RWPE1 (cell line): ENCODE results near the gene HS6ST3.

Experiments
- CTCF ChIA-PET: fragments of 350-600 bp; sonication (Branson Sonifier 250); formaldehyde crosslinking; extraction: SDS; loops from one replicate; lab custom pipeline; 2021; lab: Yijun Ruan, JAX
- POLR2A ChIA-PET: fragments of 400-600 bp; formaldehyde crosslinking; extraction: SDS; loops from one replicate; lab custom pipeline; 2020; ENCODE audit warnings: antibody characterized with exemption; ENCODE audit not compliant: low non-redundant PET; lab: Yijun Ruan, JAX
- DNase-seq: peaks from one replicate; pipeline ENCODE4 v3.0.0; 2012; ENCODE audit warnings: low spot score
- H3K27ac ChIP-seq: fragments of 450-650 bp; 2 replicates; pipeline ENCODE4 v1.5.1; 2017
- CTCF ChIP-seq: fragments of 450-650 bp; conservative IDR thresholded peaks from 2 replicates; pipeline ENCODE4 v1.5.1; 2017; ENCODE audit warnings: low read depth, mild to moderate bottlenecking

Gene HS6ST3

GRCh38 chr13:96273196-96273595 lies 183.3 kb downstream of the HS6ST3 start:
- POLR2A ChIA-PET = no interaction called here
- H3K27ac ChIP-seq = no peak overlapping the region
- CTCF ChIA-PET = no interaction called here
- no peak for DNase-seq
- no peak for TF ChIP-seq CTCF

- no peak for TF ChIP-seq CTCF
- POLR2A ChIA-PET = no interaction called here
- H3K27ac ChIP-seq = no peak overlapping the region
- DNase-seq = no peak
- CTCF ChIA-PET = no interaction called here
Measured at GRCh38 chr13:96274046-96274445, 184.1 kb downstream of the HS6ST3 start.

- POLR2A ChIA-PET = no interaction called here
- DNase-seq = no peak
- CTCF ChIA-PET = no interaction called here
- TF ChIP-seq CTCF = no peak
- H3K27ac ChIP-seq = no peak overlapping the region
Measured at GRCh38 chr13:96279904-96280303, 190.0 kb downstream of the HS6ST3 start.

GRCh38 chr13:96284971-96285370 lies 195.1 kb downstream of the HS6ST3 start:
- ChIA-PET POLR2A (no interaction called here), CTCF (no interaction called here)
- no peak for TF ChIP-seq CTCF
- H3K27ac ChIP-seq = no peak overlapping the region
- no peak for DNase-seq

GRCh38 chr13:96285729-96286128 lies 195.8 kb downstream of the HS6ST3 start:
- TF ChIP-seq CTCF = no peak
- no peak overlapping the region for H3K27ac ChIP-seq
- POLR2A ChIA-PET = no interaction called here
- CTCF ChIA-PET = no interaction called here
- no peak for DNase-seq

GRCh38 chr13:96294930-96295881 lies 205.3 kb downstream of the HS6ST3 start:
- H3K27ac ChIP-seq = no peak overlapping the region
- no peak for DNase-seq
- POLR2A ChIA-PET = no interaction called here
- CTCF ChIA-PET = no interaction called here
- no peak for TF ChIP-seq CTCF
